Thyroid gland (tissue), 4 donors: ENCODE results near the gene ZDHHC8. TPM values are rescaled to one million over a fixed set of nuclear protein-coding genes. Genes with fewer than 3 reads are reported as not detected.

Experiments used
- DNase-seq, 2 donors: peaks; one replicate each; pipeline ENCODE4 v3.0.0-alpha.2; 2019
- H3K27ac ChIP-seq, 3 donors: fragments of 200-600 bp; sonication (generic); 1 replicate in 2 of 3; 2 replicates in 1 of 3; pipeline ENCODE4 v1.5.1; 2016 to 2019; ENCODE audit warnings: mild to moderate bottlenecking in 1 of 3, moderate library complexity in 1 of 3
- H3K27me3 ChIP-seq: fragments of 200-600 bp; sonication (generic); one replicate; pipeline ENCODE4 v1.5.1; 2019
- H3K36me3 ChIP-seq, 2 donors: fragments of 200-600 bp; sonication (generic); one replicate each; pipeline ENCODE4 v1.5.1; 2016 to 2019
- H3K4me1 ChIP-seq, 2 donors: fragments of 200-600 bp; sonication (generic); one replicate each; pipeline ENCODE4 v1.5.1; 2017 to 2019
- H3K4me3 ChIP-seq, 3 donors: fragments of 200-600 bp; sonication (generic); replicated peaks in 1 of 3; 1 replicate in 2 of 3; 2 replicates in 1 of 3; pipeline ENCODE4 v1.5.1; 2016; ENCODE audit warnings: mild to moderate bottlenecking in 1 of 3
- H3K9me3 ChIP-seq: fragments of 200-600 bp; sonication (generic); one replicate; pipeline ENCODE4 v1.5.1; 2017
- POLR2A ChIP-seq, 2 donors: fragments of 450-650 bp; IDR thresholded peaks; one replicate each; pipeline ENCODE4 v1.6.1; 2017; ENCODE audit warnings: antibody characterized with exemption in 2 of 2, mild to moderate bottlenecking in 2 of 2, moderate library complexity in 1 of 2
- WGBS, 2 donors: methylation state at CpG; one replicate each; pipeline ENCODE4 v1.1.5; 2017; 5-methylcytosine and 5-hydroxymethylcytosine counted together
- intact Hi-C: fragments of 100-400 bp; cut with DNase I; formaldehyde crosslinking; loops from one replicate; pipeline ENCODE4 v1.15.1; 2023
- total RNA-seq, 4 donors: library from RNA; depleted of rRNA; stranded (reverse); fragments of >200 nt; gene quantifications; one replicate each; pipeline ENCODE4 v1.2.3, GENCODE V29; 2016
- TF ChIP-seq, protein P1 (sequence below), 6 experiments: fragments of 200-600 bp in 3 of 6; fragments of 450-650 bp in 3 of 6; sonication (generic) in 3 of 6; IDR thresholded peaks; one replicate each; pipeline ENCODE4 v1.5.1; 2016 to 2019; ENCODE audit warnings: antibody characterized with exemption in 6 of 6, mild to moderate bottlenecking in 2 of 6, inconsistent platforms in 1 of 6, moderate library complexity in 1 of 6

ZDHHC8 gene
- total RNA-seq, 4 donors from 2014 or later: 13.4 to 22.4 (median 18.9) TPM

DNA sequence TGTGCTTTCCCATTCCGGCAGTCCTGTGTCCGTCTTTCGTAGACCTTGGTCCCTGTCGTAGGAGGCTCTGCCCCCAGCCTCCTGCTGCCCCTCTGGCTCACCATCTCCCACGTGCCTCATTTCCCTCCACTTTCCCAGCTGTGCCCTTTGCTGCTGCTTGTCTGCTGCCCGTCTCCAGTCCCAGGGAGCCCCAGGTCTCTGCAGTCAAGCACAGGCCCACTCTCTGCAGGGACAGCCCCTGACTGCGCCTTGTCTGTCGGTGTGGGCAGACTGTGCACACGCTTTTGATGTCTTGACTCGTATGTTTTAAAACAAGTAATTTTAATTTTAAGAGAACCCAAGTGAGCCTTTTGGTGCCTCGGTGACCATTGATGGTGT is 39.1 kb upstream of the ZDHHC8 start:
- TF ChIP-seq, protein P1, sequence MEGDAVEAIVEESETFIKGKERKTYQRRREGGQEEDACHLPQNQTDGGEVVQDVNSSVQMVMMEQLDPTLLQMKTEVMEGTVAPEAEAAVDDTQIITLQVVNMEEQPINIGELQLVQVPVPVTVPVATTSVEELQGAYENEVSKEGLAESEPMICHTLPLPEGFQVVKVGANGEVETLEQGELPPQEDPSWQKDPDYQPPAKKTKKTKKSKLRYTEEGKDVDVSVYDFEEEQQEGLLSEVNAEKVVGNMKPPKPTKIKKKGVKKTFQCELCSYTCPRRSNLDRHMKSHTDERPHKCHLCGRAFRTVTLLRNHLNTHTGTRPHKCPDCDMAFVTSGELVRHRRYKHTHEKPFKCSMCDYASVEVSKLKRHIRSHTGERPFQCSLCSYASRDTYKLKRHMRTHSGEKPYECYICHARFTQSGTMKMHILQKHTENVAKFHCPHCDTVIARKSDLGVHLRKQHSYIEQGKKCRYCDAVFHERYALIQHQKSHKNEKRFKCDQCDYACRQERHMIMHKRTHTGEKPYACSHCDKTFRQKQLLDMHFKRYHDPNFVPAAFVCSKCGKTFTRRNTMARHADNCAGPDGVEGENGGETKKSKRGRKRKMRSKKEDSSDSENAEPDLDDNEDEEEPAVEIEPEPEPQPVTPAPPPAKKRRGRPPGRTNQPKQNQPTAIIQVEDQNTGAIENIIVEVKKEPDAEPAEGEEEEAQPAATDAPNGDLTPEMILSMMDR (IDR thresholded peaks at IDR 0.05): no peak
- TF ChIP-seq POLR2A (IDR thresholded peaks at IDR 0.05): no peak
- intact Hi-C loops: no loop called here
- peaks cover 72 to 91% of the 10 kb centered on the region in 2 donors for H3K36me3 ChIP-seq

DNA sequence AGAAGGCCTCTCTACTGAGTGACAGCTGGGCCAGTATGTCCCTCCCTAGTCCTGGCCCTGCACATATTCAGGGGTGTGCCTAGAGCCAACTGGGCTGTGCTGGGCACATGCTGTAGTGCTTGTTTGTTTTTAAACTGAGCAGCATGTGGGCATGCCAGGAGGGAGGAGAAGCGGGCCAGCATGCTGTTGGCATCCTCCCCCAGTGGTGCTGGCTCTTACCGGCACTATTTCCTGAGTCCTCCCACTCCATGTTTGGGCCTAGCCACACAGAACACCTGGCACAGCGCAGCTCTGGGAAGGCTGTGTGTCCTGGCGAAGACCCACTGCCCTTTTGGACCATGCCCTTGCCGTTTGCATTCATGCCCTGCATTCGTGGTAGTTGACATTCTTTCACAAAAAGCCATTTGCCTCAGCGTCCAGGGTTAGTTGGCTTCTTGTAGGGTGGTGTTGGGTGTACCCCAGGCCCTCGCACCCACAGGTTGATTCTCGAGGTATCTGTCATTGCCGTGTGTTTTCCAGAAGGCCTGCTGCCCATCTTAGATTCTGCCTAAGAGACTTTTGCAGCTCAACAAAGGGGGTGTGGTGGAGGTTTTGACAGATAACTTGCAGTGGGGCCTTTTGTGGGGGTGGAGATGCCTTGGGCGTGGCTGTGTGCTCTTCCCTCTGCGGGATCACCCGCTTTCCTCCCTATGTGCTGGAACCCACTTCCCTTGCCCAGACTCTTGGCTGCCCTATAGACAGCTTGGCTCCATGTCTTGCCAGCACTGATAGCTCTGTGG is 38.0 kb upstream of the ZDHHC8 start:
- H3K27me3 ChIP-seq: no peaks in the 10 kb centered on the region
- H3K4me1 ChIP-seq: no peaks in the 10 kb centered on the region
- 93 to 95% methylated on average over 9 to 12 of the region's 13 CpGs for WGBS, 2 donors
- H3K4me3 ChIP-seq: no peak overlapping the region
- DNase-seq: no peak
- no peak overlapping the region for H3K27ac ChIP-seq
- intact Hi-C loops: no loop called here
- H3K9me3 ChIP-seq: no peaks in the 10 kb centered on the region
- peaks cover 61 to 85% of the 10 kb centered on the region in 2 donors for H3K36me3 ChIP-seq
- TF ChIP-seq POLR2A (IDR thresholded peaks at IDR 0.05): no peak
- TF ChIP-seq, protein P1 (IDR thresholded peaks at IDR 0.05): no peak

More for the DNA sequence above, 39.1 kb upstream of the ZDHHC8 start:
- Histone ChIP-seq H3K9me3 (no peaks in the 10 kb centered on the region), H3K4me1 (no peaks in the 10 kb centered on the region), H3K27me3 (no peaks in the 10 kb centered on the region), H3K27ac (no peak overlapping the region), H3K4me3 (no peak overlapping the region)
- WGBS, 2 donors: 92 to 98% methylated on average over 11 of the region's 11 CpGs
- no peak for DNase-seq

DNA sequence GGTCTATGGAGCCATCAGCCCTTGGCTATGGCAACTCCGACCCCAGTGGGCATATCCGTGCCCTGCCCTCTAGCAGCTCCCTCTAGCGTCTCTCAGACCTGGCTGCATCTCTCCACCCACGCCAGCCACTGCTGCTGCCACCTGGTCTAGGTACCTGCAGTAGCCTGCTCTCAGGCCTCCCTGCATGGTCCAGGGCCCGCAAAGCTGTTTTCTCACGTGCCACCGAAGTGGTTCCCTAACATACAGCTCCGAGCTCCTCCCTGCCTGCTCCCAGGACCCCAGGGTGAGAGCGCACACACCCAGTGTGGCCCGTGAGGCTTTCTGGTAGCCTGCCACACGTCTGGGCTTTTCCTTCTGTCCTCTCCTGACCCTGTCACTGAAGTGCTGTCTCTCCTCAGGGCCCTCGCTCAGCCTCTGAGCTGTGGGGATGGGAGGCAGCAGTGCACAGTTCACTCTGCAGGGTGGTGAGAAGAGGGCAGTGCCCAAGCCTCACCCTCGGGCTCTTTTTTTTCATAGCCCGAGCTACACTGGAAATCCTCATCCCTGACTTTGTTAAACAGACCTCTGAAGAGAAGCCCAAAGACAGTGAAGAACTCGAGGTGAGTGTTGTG is 37.3 kb upstream of the ZDHHC8 start:
- Histone ChIP-seq H3K4me1 (no peaks in the 10 kb centered on the region), H3K36me3 (peaks cover 62 to 85% of the 10 kb centered on the region in 2 donors), H3K27ac (no peak overlapping the region), H3K27me3 (no peaks in the 10 kb centered on the region), H3K9me3 (no peaks in the 10 kb centered on the region), H3K4me3 (no peak overlapping the region)
- no peak for DNase-seq
- intact Hi-C loops: no loop called here
- TF ChIP-seq, protein P1 (IDR thresholded peaks at IDR 0.05): no peak
- TF ChIP-seq POLR2A (IDR thresholded peaks at IDR 0.05): no peak
- 96% methylated on average over 15 of the region's 15 CpGs for WGBS, 2 donors

- intact Hi-C loops: no loop called here
- Histone ChIP-seq H3K4me3 (no peak overlapping the region), H3K36me3 (peaks cover 49 to 84% of the 10 kb centered on the region in 2 donors), H3K27me3 (no peaks in the 10 kb centered on the region), H3K4me1 (no peaks in the 10 kb centered on the region), H3K27ac (no peak overlapping the region), H3K9me3 (no peaks in the 10 kb centered on the region)
- TF ChIP-seq, protein P1 (IDR thresholded peaks at IDR 0.05): no peak
- TF ChIP-seq POLR2A (IDR thresholded peaks at IDR 0.05): no peak
- no peak for DNase-seq
- WGBS, 2 donors: 94 to 98% methylated on average over 4 of the region's 4 CpGs
Measured at GRCh38 chr22:20095521-20095920, 36.1 kb upstream of the ZDHHC8 start.
